ENCODE results near the gene PTPRO. TPM values are rescaled to one million over a fixed set of nuclear protein-coding genes. Genes with fewer than 3 reads are reported as not detected.
A peak's percentile ranks its signal among the peaks of the same experiment; 100 is the strongest.

The PTPRO gene
- total RNA-seq, 1 donor from 2014 or later: 1.6 TPM

- Mint-ChIP-seq H3K27me3 (no peaks in the 10 kb centered on the region), H3K9me3 (peaks cover 7% of the 10 kb centered on the region), H3K27ac (peak overlapping the region; percentile 87), H3K4me3 (peak overlapping the region; percentile 58), H3K4me1 (peaks cover 42% of the 10 kb centered on the region), H3K36me3 (ENCODE audit: low read depth) (peaks cover 19% of the 10 kb centered on the region)
- intact Hi-C loops (cut with micrococcal nuclease): loop anchor here (1.0 to 10.0 kb wide), 5 partner anchors 13 to 581 kb away; partner anchors contain the start of gene ARHGDIB
- peak; percentile 80 for DNase-seq
These were observed 223.9 kb downstream of the PTPRO start for GRCh38 chr12:15546102-15546701.

- no peak for DNase-seq
- peaks cover 38% of the 10 kb centered on the region for H3K4me1 Mint-ChIP-seq
- H3K9me3 Mint-ChIP-seq: peaks cover 7% of the 10 kb centered on the region
- H3K27me3 Mint-ChIP-seq: no peaks in the 10 kb centered on the region
- peak overlapping the region; percentile 58 for H3K4me3 Mint-ChIP-seq
- H3K36me3 Mint-ChIP-seq (ENCODE audit: low read depth): peaks cover 19% of the 10 kb centered on the region
- intact Hi-C loops (cut with micrococcal nuclease): loop anchor here (2.0 to 10.0 kb wide), 2 partner anchors 14 to 582 kb away; partner anchors contain the start of gene ARHGDIB
- peak overlapping the region; percentile 5 for H3K27ac Mint-ChIP-seq
These were observed 224.8 kb downstream of the PTPRO start for GRCh38 chr12:15547063-15547462.

GRCh38 chr12:15547691-15548090 lies 225.4 kb downstream of the PTPRO start:
- Mint-ChIP-seq H3K36me3 (ENCODE audit: low read depth) (peaks cover 24% of the 10 kb centered on the region), H3K4me1 (peaks cover 42% of the 10 kb centered on the region), H3K4me3 (peak overlapping the region; percentile 58), H3K27ac (no peak overlapping the region), H3K9me3 (peaks cover 7% of the 10 kb centered on the region), H3K27me3 (no peaks in the 10 kb centered on the region)
- DNase-seq: no peak
- intact Hi-C loops (cut with micrococcal nuclease): loop anchor here (2.0 to 10.0 kb wide), 2 partner anchors 15 to 583 kb away; partner anchors contain the start of gene ARHGDIB

GRCh38 chr12:15550793-15551192 lies 228.5 kb downstream of the PTPRO start:
- no peak overlapping the region for H3K27ac Mint-ChIP-seq
- intact Hi-C loops (cut with micrococcal nuclease): no loop called here
- no peak for DNase-seq
- no peaks in the 10 kb centered on the region for H3K27me3 Mint-ChIP-seq
- peaks cover 3% of the 10 kb centered on the region for H3K9me3 Mint-ChIP-seq
- no peak overlapping the region for H3K4me3 Mint-ChIP-seq
- H3K36me3 Mint-ChIP-seq (ENCODE audit: low read depth): peaks cover 36% of the 10 kb centered on the region
- H3K4me1 Mint-ChIP-seq: peaks cover 39% of the 10 kb centered on the region

- Mint-ChIP-seq H3K36me3 (ENCODE audit: low read depth) (peaks cover 35% of the 10 kb centered on the region), H3K4me1 (peaks cover 26% of the 10 kb centered on the region), H3K27me3 (no peaks in the 10 kb centered on the region), H3K27ac (no peak overlapping the region), H3K4me3 (no peak overlapping the region), H3K9me3 (peaks cover 6% of the 10 kb centered on the region)
- intact Hi-C loops (cut with micrococcal nuclease): no loop called here
- DNase-seq: no peak
These were observed 233.1 kb downstream of the PTPRO start for GRCh38 chr12:15555446-15555845.

GRCh38 chr12:15556411-15557102 lies 234.2 kb downstream of the PTPRO start:
- DNase-seq: no peak
- H3K27ac Mint-ChIP-seq: no peak overlapping the region
- H3K27me3 Mint-ChIP-seq: no peaks in the 10 kb centered on the region

GRCh38 chr12:15558915-15559528 lies 236.7 kb downstream of the PTPRO start:
- peak overlapping the region; percentile 38 for H3K27ac Mint-ChIP-seq

More at GRCh38 chr12:15556411-15557102, 234.2 kb downstream of the PTPRO start:
- intact Hi-C loops (cut with micrococcal nuclease): no loop called here
- Mint-ChIP-seq H3K4me3 (no peak overlapping the region), H3K9me3 (peaks cover 6% of the 10 kb centered on the region), H3K4me1 (peaks cover 36% of the 10 kb centered on the region), H3K36me3 (ENCODE audit: low read depth) (peaks cover 31% of the 10 kb centered on the region)

GRCh38 chr12:15561396-15561795 lies 239.1 kb downstream of the PTPRO start:
- Mint-ChIP-seq H3K27me3 (no peaks in the 10 kb centered on the region), H3K27ac (peak overlapping the region; percentile 94), H3K36me3 (ENCODE audit: low read depth) (peaks cover 11% of the 10 kb centered on the region), H3K4me1 (peaks cover 52% of the 10 kb centered on the region), H3K9me3 (peaks cover 6% of the 10 kb centered on the region), H3K4me3 (peak overlapping the region; percentile 82)
- DNase-seq: no peak
- intact Hi-C loops (cut with micrococcal nuclease): loop anchor here (5.0 kb wide), 1 partner anchor 141 kb away; no protein-coding TSS in a partner anchor

More at GRCh38 chr12:15558915-15559528, 236.7 kb downstream of the PTPRO start:
- Mint-ChIP-seq H3K9me3 (peaks cover 6% of the 10 kb centered on the region), H3K4me3 (no peak overlapping the region), H3K36me3 (ENCODE audit: low read depth) (peaks cover 17% of the 10 kb centered on the region), H3K27me3 (no peaks in the 10 kb centered on the region), H3K4me1 (peaks cover 44% of the 10 kb centered on the region)
- intact Hi-C loops (cut with micrococcal nuclease): no loop called here
- no peak for DNase-seq

- peak; percentile 80 for DNase-seq
- Mint-ChIP-seq H3K9me3 (peaks cover 12% of the 10 kb centered on the region), H3K27ac (peak overlapping the region; percentile 94), H3K36me3 (ENCODE audit: low read depth) (peaks cover 14% of the 10 kb centered on the region), H3K4me3 (peak overlapping the region; percentile 82), H3K4me1 (peaks cover 58% of the 10 kb centered on the region), H3K27me3 (no peaks in the 10 kb centered on the region)
- intact Hi-C loops (cut with micrococcal nuclease): loop anchor here (1.0 to 5.0 kb wide), 4 partner anchors 15 to 140 kb away; no protein-coding TSS in a partner anchor
These were observed 240.0 kb downstream of the PTPRO start for GRCh38 chr12:15562263-15562662.

GRCh38 chr12:15563663-15564062 lies 241.4 kb downstream of the PTPRO start:
- H3K27ac Mint-ChIP-seq: peak overlapping the region; percentile 94
- peak overlapping the region; percentile 82 for H3K4me3 Mint-ChIP-seq
- intact Hi-C loops (cut with micrococcal nuclease): loop anchor here (1.0 to 5.0 kb wide), 3 partner anchors 8 to 139 kb away; no protein-coding TSS in a partner anchor

GRCh38 chr12:15574353-15574752 lies 252.0 kb downstream of the PTPRO start:
- no peak overlapping the region for H3K4me3 Mint-ChIP-seq
- no peaks in the 10 kb centered on the region for H3K27me3 Mint-ChIP-seq
- intact Hi-C loops (cut with micrococcal nuclease): loop anchor here (5.0 kb wide), 2 partner anchors 622 to 802 kb away; a partner anchor contains a TSS
- peaks cover 43% of the 10 kb centered on the region for H3K4me1 Mint-ChIP-seq
- no peak overlapping the region for H3K27ac Mint-ChIP-seq
- H3K36me3 Mint-ChIP-seq (ENCODE audit: low read depth): peaks cover 35% of the 10 kb centered on the region
- H3K9me3 Mint-ChIP-seq: peaks cover 4% of the 10 kb centered on the region
- peak; percentile 16 for DNase-seq

More at GRCh38 chr12:15563663-15564062, 241.4 kb downstream of the PTPRO start:
- peak; percentile 80 for DNase-seq
- Mint-ChIP-seq H3K9me3 (peaks cover 9% of the 10 kb centered on the region), H3K27me3 (no peaks in the 10 kb centered on the region), H3K4me1 (peaks cover 65% of the 10 kb centered on the region), H3K36me3 (ENCODE audit: low read depth) (peaks cover 9% of the 10 kb centered on the region)

GRCh38 chr12:15575671-15576541 lies 253.6 kb downstream of the PTPRO start:
- Mint-ChIP-seq H3K36me3 (ENCODE audit: low read depth) (peaks cover 38% of the 10 kb centered on the region), H3K4me1 (peaks cover 39% of the 10 kb centered on the region), H3K9me3 (peaks cover 4% of the 10 kb centered on the region), H3K27me3 (no peaks in the 10 kb centered on the region), H3K4me3 (no peak overlapping the region), H3K27ac (peak overlapping the region; percentile 60)
- DNase-seq: peak; percentile 50
- intact Hi-C loops (cut with micrococcal nuclease): loop anchor here (1.0 to 2.0 kb wide), 2 partner anchors 13 to 30 kb away; no protein-coding TSS in a partner anchor

- H3K4me3 Mint-ChIP-seq: no peak overlapping the region
- no peaks in the 10 kb centered on the region for H3K27me3 Mint-ChIP-seq
- peak; percentile 77 for DNase-seq
- intact Hi-C loops (cut with micrococcal nuclease): loop anchor here (1.0 to 5.0 kb wide), 2 partner anchors 48 to 353 kb away; no protein-coding TSS in a partner anchor
- peaks cover 35% of the 10 kb centered on the region for H3K36me3 Mint-ChIP-seq (ENCODE audit: low read depth)
- H3K27ac Mint-ChIP-seq: peak overlapping the region; percentile 24
- H3K9me3 Mint-ChIP-seq: no peaks in the 10 kb centered on the region
- H3K4me1 Mint-ChIP-seq: peaks cover 20% of the 10 kb centered on the region
These were observed 258.1 kb downstream of the PTPRO start for GRCh38 chr12:15580431-15580830.

All from activated CD4-positive, alpha-beta T cell treated with anti-CD3 and anti-CD28 coated beads, Interleukin-2, amount 10 ng/mL, durations not matched to agents 24 days and 14 days (primary cell).